H1 (cell line): ENCODE measurements around the gene ATF7. TPM values are rescaled to one million over a fixed set of nuclear protein-coding genes. Genes with fewer than 3 reads are reported as not detected.

Source experiments
- CTCF ChIA-PET: fragments of 300-600 bp; sonication (Branson Sonifier 250); formaldehyde crosslinking; loops from one replicate; lab custom pipeline; 2021; ENCODE audit not compliant: partially characterized antibody; lab: Charles Lee
- POLR2A ChIA-PET: fragments of 300-600 bp; sonication (Branson Sonifier 250); formaldehyde crosslinking; loops from one replicate; lab custom pipeline; 2021; ENCODE audit warnings: inconsistent platforms; ENCODE audit not compliant: partially characterized antibody; lab: Charles Lee
- DNase-seq, 2 experiments: peaks; one replicate each; pipeline versions ENCODE4 v3.0.0 to v3.0.0-alpha.2; 2010 to 2022; ENCODE audit warnings: low spot score in 2 of 2, low read depth in 1 of 2, mixed read lengths in 1 of 2
- FAIRE-seq: peaks from 2 replicates; lab custom pipeline; 2011; peaks lifted over from hg19 to GRCh38; lab: Jason Lieb, UNC
- H2AFZ ChIP-seq: 2 replicates; pipeline ENCODE4 v1.8.1; 2012; ENCODE audit warnings: low read length, inconsistent platforms
- H2AK5ac ChIP-seq: 2 replicates; pipeline ENCODE4 v1.6.1; 2013; ENCODE audit warnings: low read depth, low read length
- H2BK120ac ChIP-seq: replicated peaks from 2 replicates; pipeline ENCODE3; 2013; ENCODE audit warnings: low read depth, low read length, inconsistent platforms
- H2BK12ac ChIP-seq: 2 replicates; pipeline ENCODE4 v1.6.1; 2013; ENCODE audit warnings: low read depth, low read length
- H2BK15ac ChIP-seq: 2 replicates; pipeline ENCODE4 v1.6.1; 2013; ENCODE audit warnings: low read length
- H2BK20ac ChIP-seq: 2 replicates; pipeline ENCODE4 v1.6.1; 2013; ENCODE audit warnings: low read length
- H2BK5ac ChIP-seq: 2 replicates; pipeline ENCODE4 v1.6.1; 2013; ENCODE audit warnings: low read depth, low read length
- H3K14ac ChIP-seq: 2 replicates; pipeline ENCODE4 v1.6.1; 2013; ENCODE audit warnings: inconsistent platforms; ENCODE audit not compliant: insufficient read length
- H3K18ac ChIP-seq: 2 replicates; pipeline ENCODE4 v1.6.1; 2013; ENCODE audit warnings: low read length; ENCODE audit errors: extremely low read depth
- H3K23ac ChIP-seq: 2 replicates; pipeline ENCODE4 v1.6.1; 2013; ENCODE audit warnings: inconsistent platforms; ENCODE audit not compliant: insufficient read length
- H3K23me2 ChIP-seq: 2 replicates; pipeline ENCODE4 v1.6.1; 2013; ENCODE audit warnings: low read depth, low read length
- H3K27ac ChIP-seq: 2 replicates; pipeline ENCODE4 v1.6.1; 2011; ENCODE audit warnings: low read depth, low read length, inconsistent platforms
- H3K27me3 ChIP-seq, 4 experiments: replicated peaks in 1 of 4; 1 replicate in 1 of 4; 2 replicates in 3 of 4; pipeline versions ENCODE4 v1.6.1 to v1.8.1; 2011 to 2013; ENCODE audit warnings: low read length in 3 of 4, mild to moderate bottlenecking in 3 of 4, inconsistent platforms in 2 of 4, mixed read lengths in 2 of 4, moderate library complexity in 1 of 4; ENCODE audit not compliant: control insufficient read depth in 3 of 4, insufficient read depth in 3 of 4; ENCODE audit errors: extremely low read depth in 1 of 4
- H3K36me3 ChIP-seq, 4 experiments: 2 replicates each; pipeline versions ENCODE4 v1.6.1 to v1.8.1; 2011 to 2013; ENCODE audit warnings: mild to moderate bottlenecking in 4 of 4, low read length in 3 of 4, moderate library complexity in 2 of 4, control low read depth in 1 of 4, inconsistent platforms in 1 of 4; ENCODE audit not compliant: insufficient read depth in 4 of 4, control insufficient read depth in 2 of 4
- H3K4ac ChIP-seq: replicated peaks from 2 replicates; pipeline ENCODE3; 2013; ENCODE audit warnings: low read length, low read depth, mixed read lengths, inconsistent platforms; ENCODE audit not compliant: insufficient read length
- H3K4me1 ChIP-seq, 4 experiments: replicated peaks in 1 of 4; 1 replicate in 1 of 4; 2 replicates in 3 of 4; pipeline versions ENCODE4 v1.6.1 to v1.8.1; 2011 to 2013; ENCODE audit warnings: low read length in 3 of 4, inconsistent platforms in 2 of 4, mixed read lengths in 1 of 4; ENCODE audit not compliant: insufficient read depth in 4 of 4, control insufficient read depth in 3 of 4
- H3K4me2 ChIP-seq, 2 experiments: 2 replicates each; pipeline versions ENCODE4 v1.6.1 to v1.8.1; 2011 to 2013; ENCODE audit warnings: low read depth in 2 of 2, low read length in 2 of 2, control low read depth in 1 of 2, inconsistent platforms in 1 of 2, mild to moderate bottlenecking in 1 of 2; ENCODE audit not compliant: insufficient read depth in 1 of 2
- H3K4me3 ChIP-seq, 4 experiments: fragments of 200-600, 300-600 bp in 1 of 4; sonication (generic), shearing (Covaris generic), sonication (Bioruptor Twin) in 1 of 4; 2 replicates each; pipeline versions ENCODE4 v1.5.1 to v1.8.1; 2011 to 2016; ENCODE audit warnings: low read length in 4 of 4, low read depth in 3 of 4, control low read depth in 2 of 4, inconsistent platforms in 2 of 4, mild to moderate bottlenecking in 2 of 4, mixed read lengths in 1 of 4, moderate library complexity in 1 of 4; ENCODE audit not compliant: insufficient read depth in 2 of 4; ENCODE audit errors: extremely low read depth in 1 of 4
- H3K56ac ChIP-seq: replicated peaks from 2 replicates; pipeline ENCODE3; 2013; ENCODE audit warnings: low read depth, mild to moderate bottlenecking, mixed read lengths, low read length, inconsistent platforms; ENCODE audit not compliant: insufficient read length
- H3K79me1 ChIP-seq: 2 replicates; pipeline ENCODE4 v1.6.1; 2013; ENCODE audit warnings: low read depth, low read length, control low read depth
- H3K79me2 ChIP-seq, 2 experiments: 2 replicates each; pipeline versions ENCODE4 v1.6.1 to v1.8.1; 2012 to 2013; ENCODE audit warnings: low read length in 2 of 2, mild to moderate bottlenecking in 2 of 2, inconsistent platforms in 1 of 2; ENCODE audit not compliant: insufficient read depth in 2 of 2, control insufficient read depth in 1 of 2
- H3K9ac ChIP-seq, 4 experiments: replicated peaks in 1 of 4; 1 replicate in 1 of 4; 2 replicates in 3 of 4; pipeline versions ENCODE4 v1.6.1 to v1.8.1; 2011 to 2013; ENCODE audit warnings: low read depth in 3 of 4, low read length in 3 of 4, control low read depth in 2 of 4, mild to moderate bottlenecking in 2 of 4, moderate library complexity in 2 of 4, inconsistent platforms in 1 of 4; ENCODE audit errors: extremely low read depth in 1 of 4
- H3K9me3 ChIP-seq, 2 experiments: 2 replicates each; pipeline versions ENCODE4 v1.6.1 to v1.8.1; 2012 to 2013; ENCODE audit warnings: mild to moderate bottlenecking in 2 of 2, moderate library complexity in 2 of 2, control low read depth in 1 of 2, inconsistent platforms in 1 of 2, low read depth in 1 of 2, low read length in 1 of 2, mixed read lengths in 1 of 2; ENCODE audit not compliant: insufficient read depth in 2 of 2
- H4K20me1 ChIP-seq, 2 experiments: replicated peaks in 1 of 2; 2 replicates each; pipeline versions ENCODE3 to v1.8.1; 2011 to 2013; ENCODE audit warnings: inconsistent platforms in 2 of 2, low read length in 2 of 2, mild to moderate bottlenecking in 1 of 2; ENCODE audit not compliant: insufficient read depth in 2 of 2, control insufficient read depth in 1 of 2
- H4K5ac ChIP-seq: 2 replicates; pipeline ENCODE4 v1.6.1; 2013; ENCODE audit warnings: low read length, low read depth, mixed read lengths, inconsistent platforms; ENCODE audit not compliant: insufficient read length
- H4K8ac ChIP-seq: 2 replicates; pipeline ENCODE4 v1.8.0; 2013; ENCODE audit warnings: mild to moderate bottlenecking, moderate library complexity, low read length, inconsistent platforms; ENCODE audit not compliant: insufficient read depth; ENCODE audit errors: extremely low read depth
- H4K91ac ChIP-seq: replicated peaks from 2 replicates; pipeline ENCODE3; 2013; ENCODE audit warnings: low read length, mixed read lengths, inconsistent platforms; ENCODE audit not compliant: insufficient read length
- POLR2AphosphoS5 ChIP-seq: IDR thresholded peaks from 2 replicates; pipeline ENCODE4 v1.6.1; 2011; ENCODE audit warnings: low read depth, low read length
- SIX5 ChIP-seq: IDR thresholded peaks from 2 replicates; pipeline ENCODE4 v1.6.1; 2011; ENCODE audit warnings: mild to moderate bottlenecking, low read depth, low read length
- WGBS, 2 experiments: shearing (Covaris generic) in 1 of 2; methylation state at CpG; one replicate each; pipeline versions ENCODE4 v1.1.6 to v1.1.7; 2013 to 2015; ENCODE audit warnings: low lambda C conversion rate in 2 of 2, mixed read lengths in 2 of 2, inconsistent platforms in 1 of 2, low coverage in 1 of 2, missing lambda C conversion rate in 1 of 2; ENCODE audit not compliant: insufficient replicate concordance in 2 of 2, insufficient coverage in 1 of 2, insufficient read length in 1 of 2; ENCODE audit errors: extremely low coverage in 1 of 2, missing lambda C conversion rate in 1 of 2; 5-methylcytosine and 5-hydroxymethylcytosine counted together
- polyA plus RNA-seq, 7 experiments: library from polyadenylated mRNA; depleted of rRNA in 3 of 7; stranded (reverse) in 5 of 7; unstranded in 2 of 7; fragments of >200 nt in 5 of 7; fragments of 200-250 nt in 2 of 7; gene quantifications; 1 replicate in 5 of 7; 2 replicates in 1 of 7; 4 replicates in 1 of 7; pipeline versions ENCODE4 v1.2.1 to v1.2.3, GENCODE V29; 2011 to 2013; ENCODE audit warnings: missing spikeins in 2 of 7, mixed read lengths in 2 of 7
- total RNA-seq: library from RNA; stranded (reverse); fragmentation: NEBNext Ultra II Directional; extraction: Animal tissue kit (Norgen Biotek cat#: 25700); gene quantifications from 2 replicates; pipeline ENCODE4 v1.2.1, GENCODE V29; 2021
- TF ChIP-seq, protein P1 (sequence below), 3 experiments: IDR thresholded peaks; 1 replicate in 2 of 3; 2 replicates in 1 of 3; pipeline versions ENCODE4 v1.5.1 to v1.6.1; 2011; ENCODE audit warnings: low read length in 3 of 3, mild to moderate bottlenecking in 3 of 3, inconsistent platforms in 2 of 3, low read depth in 1 of 3, moderate library complexity in 1 of 3; ENCODE audit not compliant: insufficient read depth in 1 of 3; ENCODE audit errors: control extremely low read depth in 1 of 3

Gene ATF7
- total and polyA plus RNA-seq, 2 of the 8 experiments (the other 6 are each of a cell fraction or from before 2014, with no cell fraction given) = 10.1 to 16.6 TPM

DNA sequence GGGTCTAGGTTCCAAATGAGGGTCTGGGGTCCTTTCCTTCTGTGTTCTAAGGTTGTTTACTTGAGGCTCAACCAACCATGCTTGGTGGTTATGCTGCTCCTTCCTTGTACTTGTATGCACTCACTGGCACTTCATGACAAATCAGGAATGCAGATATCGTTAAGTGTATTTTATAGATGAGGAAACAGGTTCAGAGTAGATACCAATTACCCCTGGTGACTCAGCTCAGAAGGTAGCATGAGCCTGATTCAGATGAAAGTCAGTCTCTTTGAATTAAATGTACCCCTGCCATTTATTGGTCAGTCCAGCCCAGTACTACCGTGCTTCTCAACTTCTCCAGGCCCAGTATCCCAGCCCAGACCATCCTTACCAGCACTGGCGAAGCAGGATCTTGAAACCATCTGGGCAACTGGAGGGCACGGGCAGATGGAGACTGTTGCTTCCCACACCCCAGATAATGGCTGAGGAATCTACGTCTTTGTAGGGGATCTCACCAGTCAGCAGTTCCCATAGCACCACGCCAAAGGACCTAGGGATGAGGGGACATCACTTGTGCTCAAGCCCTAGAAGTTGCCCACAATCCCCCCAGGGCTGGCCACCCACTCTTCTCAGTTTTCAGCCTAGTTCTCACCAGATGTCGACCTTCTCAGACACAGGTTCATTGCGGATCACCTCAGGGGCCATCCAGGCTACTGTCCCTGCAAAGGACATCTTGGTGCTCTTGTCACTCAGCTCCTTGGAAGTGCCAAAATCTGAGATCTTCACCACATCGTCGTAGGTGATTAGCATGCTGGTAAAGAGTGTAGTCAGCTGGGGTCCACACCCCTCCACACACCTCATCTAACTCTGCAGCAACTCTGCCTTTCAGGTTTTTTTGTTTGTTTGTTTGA is 141.3 kb downstream of the ATF7 start:
- CTCF ChIA-PET = interaction anchor here (0.6 to 9.0 kb wide), 4 partner anchors 19 to 64 kb away, joined by 3 to 105 read pairs (median 12); partner anchors contain the start of gene NPFF
- TF ChIP-seq POLR2AphosphoS5 = no peak; the same call in 1 of the 2 replicates
- TF ChIP-seq, protein P1, sequence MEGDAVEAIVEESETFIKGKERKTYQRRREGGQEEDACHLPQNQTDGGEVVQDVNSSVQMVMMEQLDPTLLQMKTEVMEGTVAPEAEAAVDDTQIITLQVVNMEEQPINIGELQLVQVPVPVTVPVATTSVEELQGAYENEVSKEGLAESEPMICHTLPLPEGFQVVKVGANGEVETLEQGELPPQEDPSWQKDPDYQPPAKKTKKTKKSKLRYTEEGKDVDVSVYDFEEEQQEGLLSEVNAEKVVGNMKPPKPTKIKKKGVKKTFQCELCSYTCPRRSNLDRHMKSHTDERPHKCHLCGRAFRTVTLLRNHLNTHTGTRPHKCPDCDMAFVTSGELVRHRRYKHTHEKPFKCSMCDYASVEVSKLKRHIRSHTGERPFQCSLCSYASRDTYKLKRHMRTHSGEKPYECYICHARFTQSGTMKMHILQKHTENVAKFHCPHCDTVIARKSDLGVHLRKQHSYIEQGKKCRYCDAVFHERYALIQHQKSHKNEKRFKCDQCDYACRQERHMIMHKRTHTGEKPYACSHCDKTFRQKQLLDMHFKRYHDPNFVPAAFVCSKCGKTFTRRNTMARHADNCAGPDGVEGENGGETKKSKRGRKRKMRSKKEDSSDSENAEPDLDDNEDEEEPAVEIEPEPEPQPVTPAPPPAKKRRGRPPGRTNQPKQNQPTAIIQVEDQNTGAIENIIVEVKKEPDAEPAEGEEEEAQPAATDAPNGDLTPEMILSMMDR (IDR thresholded peaks at IDR 0.05; ENCODE audit: control extremely low read depth in 1 of 3, insufficient read depth in 1 of 3, low read depth in 1 of 3, low read length in 3 of 3) = no peak
- no peak for TF ChIP-seq SIX5

More for the DNA sequence above, 141.3 kb downstream of the ATF7 start:
- no peak overlapping the region for H4K91ac ChIP-seq
- no peak overlapping the region for H3K18ac ChIP-seq
- no peak overlapping the region for H2BK120ac ChIP-seq
- H4K5ac ChIP-seq = no peak overlapping the region
- H3K56ac ChIP-seq = no peak overlapping the region
- no peak overlapping the region for H3K9ac ChIP-seq
- no peak overlapping the region for H2BK5ac ChIP-seq
- peaks cover 18 to 37% of the 10 kb centered on the region in 2 experiments for H4K20me1 ChIP-seq
- DNase-seq (no peak), FAIRE-seq (peak; percentile 13)
- no peak overlapping the region for H3K23ac ChIP-seq
- no peak overlapping the region for H2AK5ac ChIP-seq
- 90% methylated on average over 10 of the region's 10 CpGs; no CpG with 5 or more reads in 1 of the 2 experiments for WGBS, 2 experiments
- H3K4me2 ChIP-seq = no peak overlapping the region
- H3K36me3 ChIP-seq = peaks cover 8 to 58% (median 28%) of the 10 kb centered on the region in 4 experiments; a peak in 7 of 8 replicates
- H2BK20ac ChIP-seq = no peak overlapping the region
- POLR2A ChIA-PET = interaction anchor here (57.6 to 67.0 kb wide), 2 partner anchors 9 to 17 kb away, joined by 3397 read pairs; partner anchors contain the start of genes MAP3K12, NPFF, PCBP2 and PRR13
- H3K4me1 ChIP-seq = peaks cover 0 to 5% (median under 1%) of the 10 kb centered on the region in 4 experiments; a peak in 3 of 7 replicates
- no peaks in the 10 kb centered on the region for H3K79me2 ChIP-seq
- no peak overlapping the region for H3K4ac ChIP-seq
- H3K9me3 ChIP-seq = no peaks in the 10 kb centered on the region
- no peaks in the 10 kb centered on the region for H3K27me3 ChIP-seq
- no peak overlapping the region for H2BK12ac ChIP-seq
- H3K4me3 ChIP-seq = no peak overlapping the region
- H3K27ac ChIP-seq = no peak overlapping the region
- no peaks in the 10 kb centered on the region for H3K23me2 ChIP-seq
- H3K79me1 ChIP-seq = no peaks in the 10 kb centered on the region
- no peak overlapping the region for H2AFZ ChIP-seq
- H4K8ac ChIP-seq = no peak overlapping the region
- H2BK15ac ChIP-seq = no peak overlapping the region
- no peak overlapping the region for H3K14ac ChIP-seq
